Ovary (tissue), 9 donors: Measurements from ENCODE around the gene RBM47. TPM values are rescaled to one million over a fixed set of nuclear protein-coding genes. Genes with fewer than 3 reads are reported as not detected.

Experiments used
- DNase-seq, 5 donors: peaks; one replicate each; pipeline ENCODE4 v3.0.0-alpha.2; 2019 to 2020
- H3K27ac ChIP-seq, 2 donors: fragments of 200-600 bp; one replicate each; pipeline versions ENCODE4 v1.5.1 to v1.8.0; 2019 to 2022
- H3K27me3 ChIP-seq: fragments of 200-600 bp; one replicate; pipeline ENCODE4 v1.8.0; 2022
- H3K36me3 ChIP-seq: fragments of 200-600 bp; sonication (generic); one replicate; pipeline ENCODE4 v1.5.1; 2019
- H3K4me1 ChIP-seq: one replicate; pipeline ENCODE4 v1.8.1; 2013; ENCODE audit warnings: mild to moderate bottlenecking, moderate library complexity; ENCODE audit not compliant: insufficient read depth
- H3K4me3 ChIP-seq: fragments of 200-600 bp; sonication (generic); one replicate; pipeline ENCODE4 v1.5.1; 2017
- H3K9me3 ChIP-seq, 2 donors: fragments of 200-600 bp in 1 of 2; sonication (generic) in 1 of 2; one replicate each; pipeline versions ENCODE4 v1.5.1 to v1.8.1; 2013 to 2019; ENCODE audit warnings: mild to moderate bottlenecking in 1 of 2, moderate library complexity in 1 of 2
- CTCF ChIP-seq, 3 donors: fragments of 450-650 bp in 2 of 3; fragments of 200-600 bp in 1 of 3; IDR thresholded peaks; one replicate each; pipeline versions ENCODE4 v1.5.1 to v1.8.0; 2016 to 2022; ENCODE audit warnings: antibody characterized with exemption in 3 of 3, mild to moderate bottlenecking in 1 of 3
- EP300 ChIP-seq: sonication (generic); formaldehyde crosslinking; IDR thresholded peaks from one replicate; pipeline ENCODE4 v1.6.1; 2017; ENCODE audit warnings: antibody characterized with exemption
- POLR2A ChIP-seq: fragments of 450-650 bp; IDR thresholded peaks from one replicate; pipeline ENCODE4 v1.6.1; 2017; ENCODE audit warnings: antibody characterized with exemption, mild to moderate bottlenecking, moderate library complexity
- WGBS, 3 donors: extraction: QIAGEN DNeasy Blood & Tissue Kit in 1 of 3; methylation state at CpG; one replicate each; pipeline versions ENCODE4 v1.1.5 to v1.1.7; 2013 to 2017; 5-methylcytosine and 5-hydroxymethylcytosine counted together
- intact Hi-C, 4 donors: fragments of 100-400 bp; cut with DNase I; formaldehyde crosslinking; loops; one replicate each; pipeline versions ENCODE4 v1.11.0 to v1.15.1; 2022 to 2023
- microRNA-seq, 3 donors: library from miRNA; unstranded; fragments of <30 nt; microRNA quantifications; one replicate each; pipeline versions ENCODE4 to v1.2.0, GENCODE V29; 2019 to 2020
- polyA plus RNA-seq, 2 donors: library from polyadenylated mRNA; stranded (reverse); fragments of 200-250 nt in 1 of 2; fragments of 350-450 nt in 1 of 2; fragmentation: Illumina TruSeq in 1 of 2; extraction: RNeasy Lipid Tissue Mini Kit (QIAGEN cat#74804) in 1 of 2; gene quantifications; one replicate each; pipeline ENCODE4 v1.2.3, GENCODE V29; 2013 to 2014
- small RNA-seq: library from RNA; depleted of rRNA; stranded (forward); fragments of <200 nt; gene quantifications from one replicate; pipeline ENCODE3, GENCODE V24; 2016
- total RNA-seq, 7 donors: library from RNA; depleted of rRNA in 2 of 7; stranded (reverse); fragments of >200 nt in 2 of 7; fragmentation: NEBNext Ultra II Directional in 3 of 7; extraction: Animal tissue kit (Norgen Biotek cat#: 25700) in 3 of 7; gene quantifications; one replicate each; pipeline versions ENCODE4 v1.1.0 to v1.2.4, GENCODE V29; 2016 to 2023
- donor health status: DM: no; HTN: no; CAD: no; lungs with moderate emphysema.
- donor health status: DM: no; HTN: no; CAD: no.
- donor health status: Bipolar disorder and iron deficiency.
- donor health status: DM: yes; HTN: yes; CAD: no.
- donor health status: DM: no; HTN: no; CAD: no.
- donor health status: DM: yes; HTN: yes; CAD: no.

Gene RBM47
- total and polyA plus RNA-seq, 9 donors, result 2.7 to 92.8 (median 10.3) TPM

- no peaks in the 10 kb centered on the region for H3K36me3 ChIP-seq
- DNase-seq, result no peak
- TF ChIP-seq CTCF (IDR thresholded peaks at IDR 0.05), result no peak
- TF ChIP-seq EP300, result no peak
- TF ChIP-seq POLR2A, result no peak
- H3K27ac ChIP-seq, result no peak overlapping the region
- WGBS, 3 donors, result 90 to 98% (median 94%) methylated on average over 2 of the region's 2 CpGs
- no peaks in the 10 kb centered on the region for H3K4me1 ChIP-seq
- no peaks in the 10 kb centered on the region for H3K9me3 ChIP-seq
- H3K27me3 ChIP-seq, result no peaks in the 10 kb centered on the region
- intact Hi-C loops, result no loop called here
- H3K4me3 ChIP-seq, result no peak overlapping the region
These were observed 254.0 kb downstream of the RBM47 start for GRCh38 chr4:40375620-40376019.

- Histone ChIP-seq H3K4me3 (no peak overlapping the region), H3K36me3 (no peaks in the 10 kb centered on the region), H3K9me3 (no peaks in the 10 kb centered on the region), H3K27me3 (no peaks in the 10 kb centered on the region), H3K4me1 (no peaks in the 10 kb centered on the region), H3K27ac (no peak overlapping the region)
- no peak for TF ChIP-seq CTCF (IDR thresholded peaks at IDR 0.05)
- no peak for TF ChIP-seq POLR2A
- no peak for DNase-seq
- WGBS, 3 donors, result 79 to 87% (median 82%) methylated on average over 10 of the region's 10 CpGs
- intact Hi-C loops, result no loop called here
These were observed 254.6 kb downstream of the RBM47 start for GRCh38 chr4:40375095-40375494.

GRCh38 chr4:40373636-40374035 is 256.0 kb downstream of the RBM47 start:
- TF ChIP-seq POLR2A, result no peak
- TF ChIP-seq EP300, result no peak
- no peak for TF ChIP-seq CTCF (IDR thresholded peaks at IDR 0.05)
- intact Hi-C loops, result no loop called here

More at GRCh38 chr4:40373636-40374035, 256.0 kb downstream of the RBM47 start:
- Histone ChIP-seq H3K36me3 (no peaks in the 10 kb centered on the region), H3K4me3 (no peak overlapping the region), H3K9me3 (no peaks in the 10 kb centered on the region), H3K27me3 (no peaks in the 10 kb centered on the region), H3K4me1 (no peaks in the 10 kb centered on the region), H3K27ac (no peak overlapping the region)
- WGBS, 3 donors, result 89 to 96% (median 90%) methylated on average over 3 of the region's 3 CpGs
- no peak for DNase-seq

Small RNA genes lying within 50 kb of the gene (microRNA-seq; reads per million reads assigned to microRNA genes)
- 0 to 0.16 (median 0) reads per million in 3 donors for gene MIR4802

Small RNA genes lying within 50 kb of the gene (small RNA-seq; reads per million reads assigned to genes)
- gene AC098869.1, result not detected
- gene MIR4802, result not detected
- not detected for gene RNU7-74P

Other genes with a start within 250 kb of the RBM47 start
- 10 to 100 TPM in 1 of 7 donors, 1 to 10 TPM in 6; 3.2 to 12.5 (median 4.1) TPM for gene NSUN7, start 120.1 kb upstream of the RBM47 start, total RNA-seq
- 1 to 10 TPM; 2.0 to 2.4 TPM for gene NSUN7, start 120.1 kb upstream of the RBM47 start, polyA plus RNA-seq